ENCODE results near the gene SMIM5. TPM values are rescaled to one million over a fixed set of nuclear protein-coding genes. Genes with fewer than 3 reads are reported as not detected.
A peak's percentile ranks its signal among the peaks of the same experiment; 100 is the strongest.

SMIM5 gene
- total and polyA plus RNA-seq, 7 donors: 0.82 to 29.6 (median 5.5) TPM

DNA sequence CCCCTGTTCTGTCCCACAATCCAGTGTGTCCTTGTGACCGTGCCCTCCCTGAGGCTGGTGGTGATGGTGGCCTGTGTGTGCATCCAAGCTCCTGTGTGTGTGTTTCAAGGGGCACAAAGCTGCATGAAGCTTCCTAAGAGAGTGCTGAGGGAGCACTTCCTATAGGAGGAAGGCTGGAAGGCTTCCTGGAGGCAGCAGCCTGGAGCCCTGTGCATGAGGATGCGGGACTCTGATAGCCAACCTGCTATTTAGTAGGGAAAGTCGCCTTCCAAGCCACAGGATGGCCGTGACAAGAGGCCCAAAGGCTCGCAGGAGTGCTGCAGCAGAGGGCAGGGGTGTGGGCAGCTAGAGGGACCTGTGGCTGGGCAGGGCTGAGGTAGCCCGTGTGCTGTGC is 37.3 kb upstream of the SMIM5 start:
- Histone ChIP-seq H3K27me3 (no peaks in the 10 kb centered on the region), H3K27ac (no peak overlapping the region), H3K9me3 (no peaks in the 10 kb centered on the region), H3K4me1 (no peaks in the 10 kb centered on the region), H3K36me3 (no peaks in the 10 kb centered on the region), H3K4me3 (no peak overlapping the region)
- TF ChIP-seq EP300 (IDR thresholded peaks at IDR 0.05): no peak
- TF ChIP-seq POLR2AphosphoS5 (IDR thresholded peaks at IDR 0.05): no peak
- no peak for TF ChIP-seq POLR2A (IDR thresholded peaks at IDR 0.05)
- TF ChIP-seq, protein P1, sequence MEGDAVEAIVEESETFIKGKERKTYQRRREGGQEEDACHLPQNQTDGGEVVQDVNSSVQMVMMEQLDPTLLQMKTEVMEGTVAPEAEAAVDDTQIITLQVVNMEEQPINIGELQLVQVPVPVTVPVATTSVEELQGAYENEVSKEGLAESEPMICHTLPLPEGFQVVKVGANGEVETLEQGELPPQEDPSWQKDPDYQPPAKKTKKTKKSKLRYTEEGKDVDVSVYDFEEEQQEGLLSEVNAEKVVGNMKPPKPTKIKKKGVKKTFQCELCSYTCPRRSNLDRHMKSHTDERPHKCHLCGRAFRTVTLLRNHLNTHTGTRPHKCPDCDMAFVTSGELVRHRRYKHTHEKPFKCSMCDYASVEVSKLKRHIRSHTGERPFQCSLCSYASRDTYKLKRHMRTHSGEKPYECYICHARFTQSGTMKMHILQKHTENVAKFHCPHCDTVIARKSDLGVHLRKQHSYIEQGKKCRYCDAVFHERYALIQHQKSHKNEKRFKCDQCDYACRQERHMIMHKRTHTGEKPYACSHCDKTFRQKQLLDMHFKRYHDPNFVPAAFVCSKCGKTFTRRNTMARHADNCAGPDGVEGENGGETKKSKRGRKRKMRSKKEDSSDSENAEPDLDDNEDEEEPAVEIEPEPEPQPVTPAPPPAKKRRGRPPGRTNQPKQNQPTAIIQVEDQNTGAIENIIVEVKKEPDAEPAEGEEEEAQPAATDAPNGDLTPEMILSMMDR (IDR thresholded peaks at IDR 0.05): no peak
- 88 to 91% methylated on average over 6 of the region's 6 CpGs for WGBS, 2 donors
- no peak for DNase-seq
- intact Hi-C loops (cut with DNase I): no loop called here

DNA sequence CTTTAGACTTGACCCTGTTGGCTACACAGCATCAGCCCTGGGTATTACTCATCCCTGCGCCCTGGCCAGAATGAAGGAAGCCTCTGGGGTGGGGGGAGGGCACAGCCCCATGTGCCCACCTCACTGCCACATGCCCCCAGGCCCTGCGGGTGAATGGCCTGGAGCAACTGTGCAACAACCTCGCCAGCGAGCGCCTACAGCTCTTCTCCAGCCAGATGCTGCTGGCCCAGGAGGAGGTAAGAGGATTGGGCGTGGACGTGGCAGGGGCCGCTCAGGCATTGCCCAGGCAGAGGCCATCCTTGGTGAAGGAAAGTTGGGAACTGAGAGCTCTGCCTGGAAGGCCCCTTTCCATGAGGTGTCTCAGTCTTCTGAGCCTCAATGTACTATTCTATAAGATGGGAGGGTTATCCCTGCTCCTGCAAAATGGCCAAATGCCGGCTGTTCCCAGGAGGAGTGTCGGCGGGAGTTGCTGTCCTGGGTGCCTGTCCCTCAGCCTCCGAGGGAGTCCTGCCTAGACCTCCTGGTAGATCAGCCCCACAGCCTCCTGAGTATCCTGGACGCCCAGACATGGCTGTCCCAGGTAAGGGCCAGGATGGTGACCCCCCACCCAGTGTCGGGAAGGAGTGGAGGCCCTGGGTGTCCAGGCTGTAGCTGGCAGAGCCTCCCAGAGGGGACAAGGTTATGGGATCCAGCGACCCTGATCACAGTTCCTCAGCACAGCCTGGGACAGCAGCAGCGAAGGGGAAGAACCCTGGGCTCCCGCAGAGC is 36.7 kb upstream of the SMIM5 start:
- Histone ChIP-seq H3K36me3 (no peaks in the 10 kb centered on the region), H3K4me3 (no peak overlapping the region), H3K4me1 (no peaks in the 10 kb centered on the region), H3K27me3 (no peaks in the 10 kb centered on the region), H3K27ac (no peak overlapping the region), H3K9me3 (no peaks in the 10 kb centered on the region)
- intact Hi-C loops (cut with DNase I): no loop called here
- peak; percentile 63 for DNase-seq
- TF ChIP-seq, protein P1 (IDR thresholded peaks at IDR 0.05): no peak
- TF ChIP-seq EP300 (IDR thresholded peaks at IDR 0.05) (no peak), POLR2A (IDR thresholded peaks at IDR 0.05) (no peak), POLR2AphosphoS5 (IDR thresholded peaks at IDR 0.05) (no peak)
- 93 to 94% methylated on average over 17 of the region's 17 CpGs for WGBS, 2 donors

DNA sequence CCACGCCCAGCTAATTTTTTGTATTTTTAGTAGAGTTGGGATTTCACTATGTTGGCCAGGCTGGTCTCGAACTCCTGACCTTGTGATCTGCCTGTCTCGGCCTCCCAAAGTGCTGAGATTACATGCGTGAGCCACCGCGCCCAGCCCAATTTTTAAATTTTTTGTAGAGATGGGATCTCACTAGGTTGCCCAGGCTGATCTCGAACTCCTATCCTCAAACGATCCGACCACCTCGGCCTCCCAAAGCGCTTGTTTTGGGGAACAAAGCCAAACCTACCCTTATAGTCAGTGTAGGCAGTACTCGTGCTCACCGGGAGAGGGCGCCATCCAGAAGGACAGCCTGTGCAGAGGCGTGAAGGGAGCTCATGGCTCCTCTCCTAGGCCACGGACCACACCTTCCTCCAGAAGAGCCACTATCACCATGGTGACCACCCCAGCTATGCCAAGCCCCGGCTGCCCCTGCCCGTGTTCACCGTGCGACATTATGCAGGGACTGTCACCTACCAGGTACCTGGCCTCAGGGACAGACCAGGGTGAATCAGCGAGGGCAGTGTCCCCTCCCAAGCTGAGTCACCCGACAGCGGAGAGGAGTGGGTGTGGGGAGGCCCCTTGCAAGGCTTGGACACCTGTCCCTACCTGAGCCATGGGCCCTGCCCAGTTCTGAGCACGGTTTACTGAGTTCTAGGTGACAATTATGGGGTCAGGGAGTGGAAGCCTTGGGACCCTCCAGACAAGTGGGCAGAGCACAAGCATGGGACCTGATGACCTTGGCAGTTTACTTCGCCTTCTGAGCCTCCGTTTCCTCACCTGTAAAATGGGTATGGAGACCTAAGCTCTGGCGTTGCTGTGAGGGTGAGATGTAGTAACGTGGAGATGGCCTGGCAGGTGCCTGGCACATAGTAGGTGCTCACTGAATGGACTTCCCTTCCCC is 31.9 kb upstream of the SMIM5 start:
- DNase-seq: peak; percentile 64
- no peak overlapping the region for H3K4me3 ChIP-seq
- TF ChIP-seq EP300 (IDR thresholded peaks at IDR 0.05) (no peak), POLR2AphosphoS5 (IDR thresholded peaks at IDR 0.05) (no peak), POLR2A (IDR thresholded peaks at IDR 0.05) (no peak)
- TF ChIP-seq, protein P1 (IDR thresholded peaks at IDR 0.05): peak; percentile 11 to 65 (median 44)
- H3K9me3 ChIP-seq: no peaks in the 10 kb centered on the region
- H3K4me1 ChIP-seq: no peaks in the 10 kb centered on the region
- WGBS, 2 donors: 29 to 70% methylated on average over 28 of the region's 28 CpGs
- intact Hi-C loops (cut with DNase I): no loop called here
- H3K27ac ChIP-seq: no peak overlapping the region
- no peaks in the 10 kb centered on the region for H3K27me3 ChIP-seq
- H3K36me3 ChIP-seq: no peaks in the 10 kb centered on the region

DNA sequence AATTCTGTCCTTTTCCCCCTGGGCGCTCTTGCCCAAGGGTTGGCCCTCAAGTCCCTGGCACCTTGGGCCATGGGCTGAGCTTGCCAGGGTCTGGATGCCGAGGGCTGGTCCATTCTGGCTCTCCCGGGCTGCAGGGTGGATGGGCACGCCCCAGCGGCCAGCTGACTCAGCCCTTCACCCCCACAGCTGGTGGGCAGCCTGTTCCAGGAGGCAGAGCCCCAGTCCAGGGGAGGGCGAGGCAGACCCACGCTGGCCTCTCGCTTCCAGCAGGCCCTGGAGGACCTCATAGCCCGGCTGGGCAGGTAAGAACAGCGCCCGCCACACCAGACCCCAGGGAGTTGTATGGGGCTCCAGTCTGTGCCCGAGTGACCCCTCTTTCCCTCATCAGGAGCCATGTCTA is 30.6 kb upstream of the SMIM5 start:
- no peak overlapping the region for H3K27ac ChIP-seq
- intact Hi-C loops (cut with DNase I): no loop called here
- H3K9me3 ChIP-seq: no peaks in the 10 kb centered on the region
- H3K4me3 ChIP-seq: no peak overlapping the region
- TF ChIP-seq, protein P1 (IDR thresholded peaks at IDR 0.05): no peak
- TF ChIP-seq POLR2AphosphoS5 (IDR thresholded peaks at IDR 0.05) (no peak), POLR2A (IDR thresholded peaks at IDR 0.05) (no peak), EP300 (IDR thresholded peaks at IDR 0.05) (no peak)
- 90 to 91% methylated on average over 12 of the region's 12 CpGs for WGBS, 2 donors
- no peaks in the 10 kb centered on the region for H3K4me1 ChIP-seq
- DNase-seq: peak; percentile 57
- H3K27me3 ChIP-seq: no peaks in the 10 kb centered on the region
- no peaks in the 10 kb centered on the region for H3K36me3 ChIP-seq
